Stimulated activated naive CD8-positive, alpha-beta T cell treated with anti-CD3 and anti-CD28 coated beads, Interleukin-15, Interleukin-2, amounts not matched to agents 100 U/mL and 50 U/mL, for 24 hours (primary cell): ENCODE results near the gene CRISPLD2.

ENCODE experiments used
- ATAC-seq: fragments of 150-1000 bp; cut with Tn5 transposase; one replicate; pipeline ENCODE4 v1.10.0; 2021
- DNase-seq: peaks from one replicate; pipeline ENCODE4 v3.0.0; 2021

Gene CRISPLD2

DNA sequence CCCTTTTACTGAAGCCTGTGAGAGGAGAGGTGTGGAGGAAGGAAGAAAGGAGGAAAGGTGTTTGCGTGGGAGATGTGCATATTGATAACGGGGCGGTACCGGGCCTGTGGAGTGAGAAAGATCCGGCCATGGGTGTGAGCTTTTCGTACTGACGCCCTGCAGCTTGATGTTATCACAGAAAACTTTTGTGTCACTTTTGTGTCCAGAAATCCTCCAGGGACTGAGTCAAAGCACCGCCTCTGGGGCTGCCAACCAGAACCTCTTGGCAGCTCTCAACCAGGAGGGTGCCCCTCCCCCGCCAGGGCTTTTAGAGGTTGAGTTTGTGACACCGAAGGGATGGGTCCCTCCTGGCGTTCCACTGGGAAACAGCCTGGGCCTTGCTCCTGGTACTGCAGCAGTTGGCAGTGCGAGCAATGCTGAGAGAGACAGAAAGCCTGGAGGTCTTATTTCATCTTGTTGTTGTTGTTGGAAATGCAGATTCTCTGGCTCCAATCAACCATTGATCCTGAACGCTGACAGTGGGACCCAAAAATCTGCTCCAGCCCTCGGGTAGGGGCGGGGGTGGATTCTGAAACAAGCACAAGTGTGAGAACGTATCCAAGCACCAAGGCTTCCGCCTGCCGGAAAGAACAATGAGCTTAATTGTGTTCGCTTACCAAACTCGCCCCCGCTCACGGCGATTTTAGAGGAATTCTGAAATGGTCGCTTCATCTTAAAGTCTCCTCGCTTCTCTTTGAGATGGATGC lies 65.0 kb downstream of the CRISPLD2 start:
- DNase-seq = no peak
- ATAC-seq = no peak

DNA sequence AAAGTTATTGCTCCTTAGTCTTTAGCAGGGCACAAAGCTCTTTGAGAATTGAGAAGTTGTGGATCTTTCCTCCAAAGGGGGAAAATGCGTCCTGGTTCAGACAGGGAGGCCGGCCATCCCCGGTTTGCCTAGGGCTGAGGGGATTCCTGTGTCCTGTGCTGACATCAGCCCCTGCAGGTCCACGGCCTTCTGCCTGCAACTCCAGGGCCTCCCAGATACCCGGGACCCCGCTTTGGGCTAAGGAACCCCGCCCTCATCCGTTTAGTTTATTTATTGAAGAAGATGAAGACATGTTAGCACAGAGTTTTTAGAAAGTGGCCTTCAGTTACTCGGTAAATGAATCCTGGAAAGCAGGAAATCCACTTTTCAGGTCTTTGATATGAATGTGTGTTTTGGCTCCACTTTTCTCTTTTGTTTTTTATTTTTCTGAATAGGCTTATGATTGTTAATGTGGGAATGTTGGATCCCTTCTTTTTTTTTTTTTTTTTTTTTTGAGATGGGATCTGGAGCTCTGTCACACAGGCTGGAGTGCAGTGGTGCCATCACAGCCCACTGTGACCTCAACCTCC lies 65.6 kb downstream of the CRISPLD2 start:
- ATAC-seq = no peak

DNA sequence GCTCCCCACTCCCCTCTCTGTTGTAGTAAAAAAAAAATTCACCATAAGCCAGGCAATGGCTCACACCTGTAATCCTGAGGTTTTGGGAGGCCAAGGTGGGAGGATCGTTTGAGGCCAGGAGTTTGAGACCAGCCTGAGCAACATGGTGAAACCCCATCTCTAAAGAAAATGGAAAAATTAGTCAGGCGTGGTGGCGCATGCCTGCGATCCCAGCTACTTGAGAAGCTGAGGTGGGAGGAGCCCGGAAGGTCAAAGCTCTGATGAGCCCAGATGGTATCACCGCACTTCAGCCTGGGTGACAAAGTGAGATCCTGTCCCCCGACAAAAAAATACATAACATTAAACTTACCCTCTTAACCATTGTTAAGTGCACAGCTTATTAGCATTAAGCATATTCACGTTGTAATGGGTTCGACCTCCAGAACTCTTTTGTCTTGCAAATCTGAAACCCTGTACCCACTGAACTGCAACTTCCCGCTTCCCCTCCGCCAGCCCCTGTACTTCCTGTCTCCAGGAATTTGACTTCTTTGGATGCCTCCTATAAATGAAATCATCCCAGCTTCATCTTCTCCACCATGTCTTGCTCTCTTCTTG lies 66.8 kb downstream of the CRISPLD2 start:
- ATAC-seq = no peak

More for the DNA sequence above, 65.6 kb downstream of the CRISPLD2 start:
- no peak for DNase-seq

DNA sequence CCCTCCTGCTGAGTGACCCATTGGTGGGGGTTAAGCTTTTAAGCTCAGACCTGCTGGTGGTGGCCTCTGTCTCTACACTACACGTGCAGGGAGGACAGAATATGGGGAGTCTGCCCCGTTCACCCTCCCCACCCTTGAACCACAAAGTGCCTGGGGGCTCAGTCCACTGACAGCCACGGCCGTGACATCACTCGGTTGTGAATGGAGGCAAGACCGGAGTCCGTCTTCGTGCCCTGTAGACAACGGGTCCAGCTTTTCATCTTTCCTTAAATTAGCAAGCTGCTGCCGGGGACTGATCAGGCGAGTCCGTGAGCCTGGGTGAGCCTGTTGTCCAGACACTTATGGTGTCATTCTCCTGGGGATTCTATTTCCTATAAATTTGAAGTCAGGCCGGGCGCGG lies 67.4 kb downstream of the CRISPLD2 start:
- no peak for ATAC-seq
- DNase-seq = no peak

More for the DNA sequence above, 66.8 kb downstream of the CRISPLD2 start:
- DNase-seq = no peak

DNA sequence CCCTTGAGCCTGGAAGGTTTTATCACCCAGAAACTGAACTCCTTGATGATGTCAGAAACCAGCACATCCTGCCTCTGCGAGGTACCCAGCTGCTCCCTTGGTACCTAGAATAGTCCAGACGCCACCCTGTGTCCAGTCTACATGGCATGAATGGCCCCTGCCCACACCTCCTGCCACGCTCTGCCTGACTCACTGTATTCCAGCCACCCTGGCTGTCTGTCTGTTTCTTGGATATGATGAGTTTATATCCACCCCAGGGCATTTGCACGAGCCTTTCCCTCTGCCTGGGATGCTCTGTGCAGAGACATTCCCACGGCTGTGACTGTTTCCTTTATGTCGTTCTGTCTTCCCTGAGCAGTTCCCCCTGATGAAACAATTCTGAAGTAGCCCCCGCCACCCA lies 68.7 kb downstream of the CRISPLD2 start:
- DNase-seq (no peak), ATAC-seq (no peak)

DNA sequence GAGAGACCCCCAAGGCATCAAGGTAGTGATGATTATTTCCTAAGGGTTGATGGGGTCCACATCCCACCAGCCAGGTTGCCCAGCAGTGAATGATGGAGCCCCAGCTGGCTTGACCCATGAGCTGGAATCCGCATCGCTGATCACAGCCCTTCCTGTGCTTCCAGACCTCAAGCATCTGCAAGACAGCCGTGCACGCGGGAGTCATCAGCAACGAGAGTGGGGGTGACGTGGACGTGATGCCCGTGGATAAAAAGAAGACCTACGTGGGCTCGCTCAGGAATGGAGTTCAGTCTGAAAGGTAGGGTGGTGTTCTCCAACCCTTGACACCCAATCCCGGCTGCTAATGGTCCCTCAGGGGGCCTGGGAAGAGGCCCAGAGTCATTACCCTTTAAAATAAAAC lies 69.3 kb downstream of the CRISPLD2 start:
- no peak for DNase-seq
- no peak for ATAC-seq

DNA sequence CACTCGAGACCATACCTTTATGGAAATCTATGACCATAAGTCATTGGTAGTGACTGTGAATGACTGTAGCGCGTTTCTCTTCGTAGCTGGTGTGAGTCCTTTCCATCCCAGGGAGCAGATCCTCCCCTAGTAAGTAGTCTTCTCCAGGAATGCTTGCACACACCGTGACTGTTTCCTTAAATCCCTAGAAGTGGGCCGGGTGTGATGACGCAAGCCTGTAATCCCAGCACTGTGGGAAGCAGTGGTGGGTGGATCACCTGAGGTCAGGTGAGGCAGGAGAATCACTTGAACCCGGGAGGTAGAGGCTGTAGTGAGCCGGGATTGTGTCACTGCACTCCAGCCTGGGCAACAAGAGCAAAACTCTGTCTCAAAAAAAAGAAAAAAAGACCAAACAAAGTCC lies 70.6 kb downstream of the CRISPLD2 start:
- no peak for DNase-seq

DNA sequence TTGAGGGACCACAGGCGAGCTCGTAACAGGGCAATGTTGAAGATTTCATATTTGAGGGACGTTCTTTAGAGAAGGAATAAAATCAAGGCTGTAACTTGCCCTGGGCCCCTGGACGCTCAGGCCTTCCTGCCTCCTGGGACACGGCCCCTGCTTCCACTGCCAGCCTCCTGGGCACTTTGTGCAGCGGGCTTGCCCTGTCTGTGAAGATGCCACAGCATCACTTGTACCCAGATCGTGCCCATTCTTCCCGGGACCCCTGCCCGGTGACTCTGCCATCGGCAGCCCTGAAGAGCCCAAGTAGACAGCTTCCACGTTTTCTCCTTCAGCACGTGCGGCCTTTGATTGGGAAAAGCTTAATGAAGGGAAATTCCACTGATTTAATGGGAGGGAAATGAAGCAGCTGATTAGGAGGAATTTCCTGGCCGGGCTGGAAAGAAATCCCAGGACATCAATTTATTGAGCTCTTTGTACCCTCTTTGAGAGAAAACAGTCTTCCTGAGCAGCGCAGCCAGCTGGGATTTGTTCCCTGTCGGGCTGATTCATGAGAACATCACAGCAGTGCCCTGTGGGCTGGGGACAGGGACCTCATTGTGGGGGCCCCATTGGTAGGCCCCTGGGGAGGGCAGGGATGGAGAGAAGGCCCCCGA lies 71.5 kb downstream of the CRISPLD2 start:
- ATAC-seq = no peak
- no peak for DNase-seq

More for the DNA sequence above, 70.6 kb downstream of the CRISPLD2 start:
- ATAC-seq = no peak

DNA sequence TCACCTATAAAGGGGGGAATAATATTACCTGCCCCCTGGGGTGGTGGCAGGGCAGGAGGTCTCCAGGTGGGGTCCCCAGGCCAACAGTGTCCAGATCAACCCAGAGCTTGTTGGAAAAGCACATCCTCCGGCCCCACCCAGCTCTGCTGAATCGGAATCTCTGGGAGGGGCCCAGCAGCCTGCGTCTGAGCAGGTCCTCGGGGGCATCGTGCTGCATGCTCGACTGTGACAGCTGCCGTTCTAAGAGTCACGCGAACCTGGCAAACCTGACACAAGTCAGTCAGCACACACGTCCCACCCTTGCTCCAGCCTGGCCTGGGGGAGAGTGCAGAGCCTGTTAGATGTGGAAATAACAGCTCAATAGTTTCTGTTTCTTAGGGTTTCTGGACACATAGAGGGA lies 72.3 kb downstream of the CRISPLD2 start:
- ATAC-seq (no peak), DNase-seq (no peak)

DNA sequence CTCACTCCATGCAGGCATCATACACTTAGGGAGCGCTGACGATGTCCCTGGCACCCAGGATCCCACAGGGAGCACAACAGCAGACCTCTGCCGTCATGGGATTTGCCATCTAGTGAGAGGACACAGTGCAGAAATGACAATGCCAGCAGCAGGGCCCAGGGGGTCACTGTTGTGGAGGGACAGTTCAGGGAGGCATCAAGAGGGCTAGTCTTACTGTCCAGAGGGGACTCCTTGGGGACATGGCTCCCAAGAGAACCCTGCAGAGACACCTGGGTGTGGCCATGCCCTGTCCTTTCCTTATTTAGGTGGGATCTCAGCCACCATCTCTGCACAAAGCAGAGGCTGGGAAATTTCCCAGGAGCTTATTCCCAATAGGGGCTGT lies 73.7 kb downstream of the CRISPLD2 start:
- ATAC-seq = no peak
- DNase-seq = no peak

DNA sequence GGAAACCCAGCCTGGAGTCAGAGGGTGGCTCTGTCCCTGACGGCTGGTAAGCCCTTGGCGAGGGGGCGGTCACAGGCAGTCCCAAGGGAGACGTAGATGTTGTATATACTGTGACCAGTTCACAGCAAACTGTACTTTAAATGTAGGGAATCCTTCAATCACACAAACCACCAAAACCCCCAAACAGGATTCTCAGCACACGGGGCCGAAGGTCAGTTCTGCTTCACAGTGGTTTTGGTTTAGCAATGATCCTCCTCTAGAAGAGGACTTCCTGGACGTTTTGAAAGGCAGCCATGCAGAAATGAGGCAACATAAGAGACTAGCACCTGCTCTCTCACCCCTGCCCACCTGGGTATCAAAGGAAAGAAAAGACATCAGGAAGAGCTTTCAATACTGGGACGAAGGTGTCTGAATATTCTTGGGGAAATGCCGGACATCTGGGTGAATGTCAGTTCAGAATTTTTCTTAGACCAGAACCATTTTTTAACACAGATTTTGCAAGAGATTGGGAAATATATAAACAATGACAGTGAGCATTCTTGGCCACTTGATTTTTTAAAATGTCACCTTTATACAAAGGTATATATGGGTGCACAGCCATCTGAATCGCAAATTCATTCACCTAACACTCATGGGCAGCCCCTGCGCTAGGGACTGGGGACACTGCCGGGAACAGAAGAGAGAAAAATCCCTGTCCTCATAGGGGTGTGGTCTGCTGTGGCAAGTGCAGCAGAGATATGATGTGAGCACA lies 74.2 kb downstream of the CRISPLD2 start:
- DNase-seq = no peak
- no peak for ATAC-seq

DNA sequence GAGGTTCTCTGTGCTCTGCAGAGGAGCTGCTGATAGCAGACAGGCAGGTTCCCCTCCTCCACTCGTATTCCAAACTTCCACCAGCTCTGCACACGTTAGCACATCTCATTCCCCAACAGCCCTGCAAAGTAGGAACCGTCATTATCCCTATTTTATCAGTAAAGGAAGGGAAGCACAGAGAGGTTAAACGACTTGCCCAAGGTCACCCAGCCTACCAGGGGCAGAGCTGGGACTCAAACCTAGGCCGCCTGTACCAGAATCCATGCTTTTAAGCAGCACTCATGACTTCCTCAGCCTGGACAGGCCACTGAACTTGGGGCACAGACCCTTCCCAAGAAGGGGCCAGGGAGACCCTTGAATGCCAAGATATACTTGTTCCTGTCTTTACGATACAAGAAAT lies 75.2 kb downstream of the CRISPLD2 start:
- no peak for ATAC-seq

DNA sequence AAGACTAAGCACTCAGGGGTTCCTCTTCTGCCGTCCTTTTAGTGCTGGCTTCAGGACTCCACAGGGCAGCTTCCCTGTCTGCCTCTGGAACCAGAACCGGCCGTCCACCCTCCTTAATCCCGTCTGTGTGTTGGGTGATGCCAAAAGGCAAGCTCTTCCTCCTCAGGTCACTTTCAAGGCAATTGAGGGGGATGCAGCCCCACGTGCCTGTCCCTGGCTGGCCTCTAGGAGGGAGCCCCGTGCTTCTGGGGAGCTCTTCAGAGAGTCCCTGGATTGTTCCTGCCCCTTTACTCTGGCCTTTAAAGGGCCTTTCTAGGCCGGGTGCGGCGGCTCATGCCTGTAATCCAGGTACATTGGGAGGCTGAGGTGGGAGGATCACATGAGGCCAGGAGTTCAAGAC lies 77.1 kb downstream of the CRISPLD2 start:
- ATAC-seq = no peak
- DNase-seq = no peak

More for the DNA sequence above, 75.2 kb downstream of the CRISPLD2 start:
- no peak for DNase-seq

DNA sequence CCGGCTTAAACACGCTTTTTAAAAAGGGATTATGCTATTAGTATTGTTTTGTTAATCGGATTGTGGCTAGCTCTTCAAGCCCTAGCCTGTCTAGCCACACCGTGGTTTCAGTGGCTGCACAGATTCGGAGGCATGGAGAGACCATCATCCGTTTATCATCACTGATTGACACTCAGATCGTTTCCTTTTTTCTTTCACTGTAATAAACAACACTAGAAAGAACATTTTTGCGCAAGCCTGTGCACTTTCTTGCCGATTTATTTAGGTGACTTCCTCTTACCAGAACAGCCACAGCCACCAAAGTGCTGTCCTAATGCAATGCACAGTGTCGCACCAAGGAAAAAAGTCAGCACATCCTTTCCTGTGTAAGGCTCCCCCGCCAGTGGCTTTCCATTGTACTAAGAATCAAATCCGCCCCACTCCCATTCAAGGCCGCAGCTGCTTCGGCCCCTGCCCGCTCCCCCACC lies 78.2 kb downstream of the CRISPLD2 start:
- no peak for ATAC-seq
- DNase-seq = no peak

DNA sequence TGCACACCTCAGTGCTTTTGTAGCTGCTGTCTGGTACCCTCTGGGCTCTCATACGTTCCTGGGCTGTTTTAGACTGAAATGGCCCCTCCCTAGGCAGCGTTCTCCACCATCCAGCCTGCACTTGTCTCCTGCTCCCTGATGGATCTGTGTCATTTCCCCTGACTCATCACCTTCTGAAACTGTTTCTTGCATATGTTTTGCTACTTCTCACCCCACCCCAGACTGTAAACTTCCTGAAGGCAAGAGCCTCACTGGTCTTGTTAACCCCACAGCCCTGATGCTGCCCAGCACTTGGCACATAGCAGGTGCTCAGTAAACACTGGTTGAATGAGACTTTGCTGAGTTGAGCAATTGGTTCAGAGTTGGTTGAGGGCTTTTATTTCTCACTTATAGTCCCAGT lies 78.7 kb downstream of the CRISPLD2 start:
- no peak for DNase-seq
- peak; percentile 52 for ATAC-seq

DNA sequence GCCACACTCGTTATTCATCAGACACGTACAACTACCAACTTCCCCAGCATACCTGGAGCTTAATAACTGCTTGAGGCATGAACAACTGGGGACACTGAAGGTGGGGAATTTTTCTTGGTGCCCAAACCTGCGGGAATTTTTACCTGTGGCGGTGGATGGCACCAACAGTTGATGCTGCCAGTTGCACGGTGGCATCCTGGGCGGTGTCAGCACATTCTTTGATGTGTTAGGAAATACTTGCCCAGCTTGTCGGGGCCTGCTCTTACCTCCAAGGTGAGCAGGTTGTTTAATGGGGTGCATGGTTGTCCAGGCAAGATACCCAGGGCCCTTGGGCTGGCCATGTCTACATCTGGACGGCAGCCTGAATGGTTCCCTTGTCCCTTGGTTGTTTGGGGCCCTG lies 79.6 kb downstream of the CRISPLD2 start:
- ATAC-seq (no peak), DNase-seq (no peak)

DNA sequence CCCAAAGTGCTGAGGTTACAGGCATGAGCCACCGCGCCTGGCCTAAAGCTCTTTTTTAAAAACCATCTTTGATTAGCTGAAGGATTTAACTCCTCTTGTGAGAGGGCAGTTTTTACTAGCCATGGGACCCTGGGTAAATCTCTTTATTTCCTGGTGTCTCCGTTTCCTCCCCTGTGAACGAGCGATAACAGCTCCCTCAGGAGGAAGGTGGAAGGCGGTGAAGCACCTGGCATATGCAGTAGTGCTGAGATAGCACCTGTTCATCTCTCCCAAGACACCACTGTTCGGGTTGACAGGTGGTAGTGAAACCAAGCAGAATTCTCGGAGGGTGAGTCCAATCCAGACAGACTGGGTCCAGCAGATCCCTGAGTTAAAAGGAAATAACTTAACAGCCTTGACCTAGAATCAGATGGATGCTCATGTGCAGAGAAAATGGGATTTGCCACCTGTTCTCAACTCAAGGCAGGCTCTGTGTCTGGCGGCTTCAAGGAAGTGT lies 86.2 kb downstream of the CRISPLD2 start:
- DNase-seq = no peak
- ATAC-seq = no peak

DNA sequence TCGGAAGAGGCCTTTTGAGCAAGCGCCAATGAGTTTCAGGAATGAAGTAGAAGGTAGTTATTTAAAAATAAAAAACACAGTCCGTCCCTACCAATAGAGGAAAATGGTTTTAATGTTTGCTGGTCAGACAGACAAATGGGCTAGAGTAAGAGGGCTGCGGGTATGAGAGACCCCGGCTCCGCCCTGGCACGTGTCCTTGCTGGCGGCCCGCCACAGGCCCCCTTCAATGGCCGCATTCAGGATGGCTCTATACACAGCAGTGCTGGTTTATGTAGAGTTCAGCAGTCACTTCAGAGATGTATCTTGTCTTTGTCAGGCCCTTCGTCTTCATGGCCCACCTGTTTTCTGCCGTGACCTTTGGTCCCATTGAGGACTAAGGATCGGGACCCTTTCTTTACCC lies 87.3 kb downstream of the CRISPLD2 start:
- ATAC-seq (no peak), DNase-seq (no peak)

DNA sequence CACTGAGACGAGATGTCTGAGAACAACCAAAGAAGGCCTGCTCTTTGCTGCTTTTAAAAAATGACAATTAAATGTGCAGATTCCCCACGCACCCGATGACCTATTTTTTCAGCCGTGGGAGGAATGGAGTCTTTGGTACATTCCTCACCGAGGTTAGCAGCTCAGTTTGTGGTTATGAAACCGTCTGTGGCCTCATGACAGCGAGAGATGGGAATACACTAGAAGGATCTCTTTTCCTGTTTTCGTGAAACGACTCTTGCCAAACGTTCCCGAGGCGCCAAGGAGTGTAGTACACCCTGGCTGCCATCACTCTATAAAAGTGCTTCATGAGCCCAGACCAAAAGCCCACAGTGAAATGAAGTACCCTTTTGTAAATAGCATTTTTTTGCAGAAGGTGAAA lies 87.8 kb downstream of the CRISPLD2 start:
- no peak for ATAC-seq
- DNase-seq = no peak

DNA sequence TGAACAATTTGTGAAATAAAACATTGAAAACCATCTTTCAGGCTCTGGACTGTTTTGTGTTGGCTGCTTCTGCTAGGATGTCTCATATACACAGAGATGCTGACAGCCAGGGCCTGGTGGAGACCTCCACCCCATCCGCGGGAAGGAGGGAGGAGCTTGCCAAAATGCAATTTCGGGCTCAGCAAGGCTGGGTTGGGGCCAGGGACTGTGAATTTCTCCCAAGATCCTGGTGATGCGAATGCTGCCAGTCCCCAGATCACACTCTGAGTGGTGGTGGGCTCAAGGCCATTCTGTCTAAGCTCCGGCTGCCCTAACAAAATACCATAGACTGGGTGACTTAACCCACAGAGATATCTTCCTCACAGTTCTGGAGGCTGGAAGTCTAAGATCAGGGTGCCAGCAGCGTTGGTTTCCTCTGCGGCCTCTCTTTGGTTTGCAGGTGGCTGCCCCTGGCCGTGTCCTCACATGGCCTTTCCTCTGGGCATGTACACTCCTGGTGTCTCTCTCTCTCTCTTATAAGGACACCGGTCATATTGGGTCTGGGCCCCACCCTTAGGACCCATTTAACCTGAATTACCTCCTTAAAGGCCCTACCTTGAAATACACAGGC lies 89.8 kb downstream of the CRISPLD2 start:
- DNase-seq (no peak), ATAC-seq (no peak)

DNA sequence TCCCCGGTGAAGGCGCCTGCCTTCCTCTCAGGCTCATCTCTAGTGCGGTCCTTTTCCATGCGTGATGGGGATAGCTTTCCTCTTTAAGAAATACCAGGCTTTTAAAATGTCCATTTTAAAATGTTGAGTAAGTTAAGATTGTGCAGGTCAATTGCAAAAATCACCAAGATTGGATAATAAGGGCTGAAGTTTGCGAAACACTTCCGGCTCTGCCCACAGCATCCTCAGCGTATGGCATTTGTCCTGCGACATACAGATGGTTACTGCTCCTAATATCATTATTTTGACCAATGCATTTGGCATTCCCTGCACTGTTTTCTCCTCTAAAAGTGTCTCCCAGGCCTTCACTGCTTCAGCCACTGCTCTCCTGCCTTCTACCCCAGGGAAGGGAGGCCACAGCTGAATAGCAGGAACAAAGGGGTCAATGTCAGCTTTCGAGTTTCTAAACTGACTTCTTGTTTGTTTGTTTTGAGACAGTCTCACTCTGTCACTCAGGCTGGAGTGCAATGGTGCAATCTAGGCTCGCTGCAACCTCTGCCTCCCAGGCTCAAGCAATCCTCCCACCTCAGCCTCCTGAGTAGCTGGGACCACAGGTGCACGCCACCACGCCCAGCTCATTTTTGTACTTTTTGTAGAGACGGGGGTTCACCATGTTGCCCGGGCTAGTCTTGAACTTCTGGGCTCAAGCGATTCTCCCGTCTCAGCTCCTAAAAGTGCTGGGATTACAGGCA lies 91.9 kb downstream of the CRISPLD2 start:
- ATAC-seq (no peak), DNase-seq (no peak)
